Activated CD8-positive, alpha-beta memory T cell treated with anti-CD3 and anti-CD28 coated beads for 1 hour (primary cell): ENCODE measurements around the gene LRRC3.

Experiments
- DNase-seq, 2 donors: peaks; one replicate each; pipeline ENCODE4 v3.0.0-alpha.2; 2020; ENCODE audit warnings: low read depth in 1 of 2; ENCODE audit errors: extremely low read depth in 1 of 2

The LRRC3 gene

DNA sequence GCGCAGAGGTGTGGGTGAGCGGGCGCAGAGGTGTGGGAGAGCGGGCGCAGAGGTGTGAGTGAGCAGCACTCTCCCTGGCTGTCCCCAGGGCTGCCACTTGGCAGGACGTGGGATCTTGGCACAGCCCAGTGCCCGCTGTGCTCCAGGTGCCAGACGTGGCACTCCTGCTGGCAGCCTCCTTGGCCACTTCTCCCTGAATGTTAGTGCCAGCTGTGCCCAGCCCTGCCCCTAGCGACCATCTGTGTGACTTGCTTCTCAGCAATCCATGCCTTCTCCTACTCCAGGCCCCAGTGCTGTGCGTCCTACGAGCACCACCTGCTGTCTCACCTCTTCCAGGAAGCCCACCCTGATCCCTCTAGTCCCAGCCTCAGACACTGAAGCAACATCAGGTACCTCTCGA, 54.2 kb downstream of the LRRC3 start:
- no peak for DNase-seq

DNA sequence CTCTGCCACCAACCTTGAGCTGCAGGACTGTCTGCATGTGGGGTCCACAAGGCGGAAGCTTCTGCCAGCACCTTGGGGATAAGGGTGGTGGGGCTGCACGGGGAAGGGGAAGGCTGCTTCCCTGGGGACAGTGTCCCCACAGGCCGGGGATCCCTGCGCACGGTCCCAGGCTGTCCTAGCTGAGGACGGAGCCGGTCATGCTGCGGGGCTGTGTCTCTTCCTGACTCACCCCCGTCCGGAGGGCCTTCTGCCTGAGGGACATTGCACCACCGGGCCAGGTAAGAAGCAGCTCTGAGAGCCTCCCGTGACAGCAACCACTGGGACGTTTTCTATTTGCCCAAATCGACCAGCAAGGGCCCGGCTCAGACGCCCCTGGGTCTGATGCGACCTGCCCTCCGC, 54.8 kb downstream of the LRRC3 start:
- no peak for DNase-seq

DNA sequence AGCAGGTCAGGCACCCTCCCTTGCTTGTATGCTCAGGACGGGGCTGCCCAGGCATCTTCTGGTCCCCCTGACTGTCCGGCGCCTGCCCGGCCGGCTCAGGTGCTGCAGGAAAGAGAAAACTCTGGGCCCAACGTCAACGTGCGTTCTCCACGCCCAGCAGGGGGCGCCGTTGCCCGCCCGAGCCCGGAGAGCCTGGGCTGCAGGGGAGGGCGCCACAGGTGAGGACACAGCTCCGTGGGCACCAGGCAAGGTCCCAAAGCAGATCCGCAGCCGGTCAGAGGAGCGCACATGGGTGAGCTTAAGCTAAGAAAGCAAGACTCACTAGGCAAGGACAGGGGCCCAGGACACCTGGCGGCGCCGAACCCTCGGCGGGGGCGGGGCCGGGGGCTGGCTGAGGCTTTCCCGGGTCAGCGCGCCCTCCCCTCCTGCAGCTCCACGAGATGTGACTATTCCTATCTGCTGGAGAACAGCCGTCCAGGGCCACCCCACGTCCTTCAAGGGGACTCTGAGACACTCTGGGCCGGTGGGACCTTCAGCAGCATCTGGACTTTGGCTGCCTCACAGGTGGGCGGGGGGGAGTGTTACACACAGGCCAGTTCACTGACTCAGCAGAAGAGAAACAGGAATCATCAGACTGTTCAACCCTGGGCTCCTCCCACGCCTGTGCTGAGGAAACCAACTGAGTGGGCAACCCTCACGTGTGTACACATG, 55.4 kb downstream of the LRRC3 start:
- peak; percentile 49 to 82 for DNase-seq

DNA sequence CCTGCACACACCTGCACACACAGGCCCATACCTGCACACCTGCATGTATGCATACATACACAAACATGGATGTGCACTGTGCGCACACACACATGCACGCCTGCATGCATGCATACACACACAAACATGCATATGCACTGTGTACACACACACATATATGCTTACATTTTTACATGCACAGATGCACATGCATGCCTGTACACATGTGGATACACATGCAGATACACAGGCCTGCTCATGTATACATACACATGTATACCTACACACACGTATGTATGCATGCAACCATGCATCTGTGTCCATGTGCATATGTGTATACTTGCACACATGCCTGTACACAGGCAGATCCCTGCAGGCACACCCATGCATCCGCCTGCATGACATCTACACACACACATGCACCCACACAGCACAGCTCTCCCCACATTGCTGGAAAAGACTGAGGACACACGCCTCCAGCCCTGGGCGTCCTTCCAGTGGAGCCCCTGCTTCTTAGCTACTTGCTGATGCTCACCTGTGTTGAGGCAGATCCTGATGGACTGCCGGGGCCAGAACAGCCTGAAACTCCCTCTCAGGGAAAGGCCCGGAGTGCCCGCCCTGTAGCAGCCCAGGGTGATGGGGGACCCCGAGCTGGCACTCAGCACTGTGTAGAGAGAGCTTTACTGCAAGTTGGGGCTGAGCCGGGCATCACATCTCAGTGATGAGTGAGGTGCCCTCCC, 56.1 kb downstream of the LRRC3 start:
- DNase-seq, result no peak
